ENCODE results near the gene TMEM87A.

DNA sequence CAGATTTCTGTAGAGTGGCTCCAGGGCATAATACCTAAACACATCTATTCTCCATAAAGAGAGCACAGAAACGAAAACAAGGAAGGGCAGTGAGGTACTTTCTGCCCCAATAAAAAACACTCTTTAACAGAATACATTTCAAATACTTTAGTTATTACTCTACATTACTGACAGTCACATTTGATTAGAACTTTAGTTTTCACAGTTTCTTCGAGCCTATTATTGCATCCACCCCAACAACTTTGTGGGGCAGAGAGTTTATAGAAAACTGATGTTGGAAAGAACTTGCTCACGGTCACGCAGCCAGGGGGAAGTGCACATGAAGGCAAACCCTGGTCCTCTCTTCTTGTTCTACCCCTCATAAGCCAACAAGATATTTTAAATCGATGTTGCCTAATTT, 74.1 kb downstream of the TMEM87A start:
- TF ChIP-seq, protein P1, sequence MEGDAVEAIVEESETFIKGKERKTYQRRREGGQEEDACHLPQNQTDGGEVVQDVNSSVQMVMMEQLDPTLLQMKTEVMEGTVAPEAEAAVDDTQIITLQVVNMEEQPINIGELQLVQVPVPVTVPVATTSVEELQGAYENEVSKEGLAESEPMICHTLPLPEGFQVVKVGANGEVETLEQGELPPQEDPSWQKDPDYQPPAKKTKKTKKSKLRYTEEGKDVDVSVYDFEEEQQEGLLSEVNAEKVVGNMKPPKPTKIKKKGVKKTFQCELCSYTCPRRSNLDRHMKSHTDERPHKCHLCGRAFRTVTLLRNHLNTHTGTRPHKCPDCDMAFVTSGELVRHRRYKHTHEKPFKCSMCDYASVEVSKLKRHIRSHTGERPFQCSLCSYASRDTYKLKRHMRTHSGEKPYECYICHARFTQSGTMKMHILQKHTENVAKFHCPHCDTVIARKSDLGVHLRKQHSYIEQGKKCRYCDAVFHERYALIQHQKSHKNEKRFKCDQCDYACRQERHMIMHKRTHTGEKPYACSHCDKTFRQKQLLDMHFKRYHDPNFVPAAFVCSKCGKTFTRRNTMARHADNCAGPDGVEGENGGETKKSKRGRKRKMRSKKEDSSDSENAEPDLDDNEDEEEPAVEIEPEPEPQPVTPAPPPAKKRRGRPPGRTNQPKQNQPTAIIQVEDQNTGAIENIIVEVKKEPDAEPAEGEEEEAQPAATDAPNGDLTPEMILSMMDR (IDR thresholded peaks at IDR 0.05), result no peak
- TF ChIP-seq POLR2A (IDR thresholded peaks at IDR 0.05), result no peak
- no peak for TF ChIP-seq EP300 (IDR thresholded peaks at IDR 0.05)
